ENCODE data around the gene POPDC3. TPM values are rescaled to one million over a fixed set of nuclear protein-coding genes. Genes with fewer than 3 reads are reported as not detected.

The POPDC3 gene
- total and polyA plus RNA-seq, 2 of the 13 experiments (the other 11 are each of a cell fraction or from before 2014, with no cell fraction given): 0.18 to 0.20 TPM

DNA sequence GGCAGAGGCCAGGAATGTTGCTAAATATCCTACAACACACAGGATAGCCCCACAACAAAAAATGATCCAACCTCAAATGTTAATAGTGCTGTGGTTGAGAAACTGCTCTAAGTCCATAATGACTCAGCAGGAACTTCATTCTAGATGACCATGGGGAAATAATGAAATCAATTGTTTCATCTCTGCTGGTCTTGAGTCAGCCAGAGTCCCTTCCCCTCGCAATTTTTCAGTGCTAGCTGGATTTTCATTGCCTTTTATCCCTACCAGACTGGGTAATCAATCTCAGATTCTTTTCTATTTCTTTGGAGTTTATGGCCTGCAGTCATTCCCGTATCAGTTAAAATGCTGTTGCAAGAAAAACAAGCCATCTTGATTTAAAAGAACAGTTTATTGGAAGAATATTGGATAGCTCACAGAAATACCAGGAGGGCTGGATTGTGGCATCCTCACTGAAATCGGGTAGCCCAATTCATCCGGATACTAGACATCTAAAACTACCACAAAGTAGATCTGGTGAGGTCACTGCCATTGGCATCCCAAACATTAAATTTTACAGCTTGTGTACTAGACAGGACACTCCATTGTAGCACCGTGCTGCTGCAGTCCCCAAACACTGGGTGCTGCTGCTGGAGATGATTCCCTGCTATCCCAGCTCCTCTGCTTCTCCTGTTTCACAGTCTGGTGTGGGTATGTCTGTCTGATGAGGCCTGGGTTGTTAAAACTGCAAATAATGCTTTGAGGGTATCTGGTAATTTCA is 30.3 kb upstream of the POPDC3 start (continued):
- TF ChIP-seq, protein P1, sequence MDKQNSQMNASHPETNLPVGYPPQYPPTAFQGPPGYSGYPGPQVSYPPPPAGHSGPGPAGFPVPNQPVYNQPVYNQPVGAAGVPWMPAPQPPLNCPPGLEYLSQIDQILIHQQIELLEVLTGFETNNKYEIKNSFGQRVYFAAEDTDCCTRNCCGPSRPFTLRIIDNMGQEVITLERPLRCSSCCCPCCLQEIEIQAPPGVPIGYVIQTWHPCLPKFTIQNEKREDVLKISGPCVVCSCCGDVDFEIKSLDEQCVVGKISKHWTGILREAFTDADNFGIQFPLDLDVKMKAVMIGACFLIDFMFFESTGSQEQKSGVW (CRISPR knock-in tag; IDR thresholded peaks at IDR 0.05; ENCODE audit: borderline replicate concordance): no peak
- TF ChIP-seq, protein P2, sequence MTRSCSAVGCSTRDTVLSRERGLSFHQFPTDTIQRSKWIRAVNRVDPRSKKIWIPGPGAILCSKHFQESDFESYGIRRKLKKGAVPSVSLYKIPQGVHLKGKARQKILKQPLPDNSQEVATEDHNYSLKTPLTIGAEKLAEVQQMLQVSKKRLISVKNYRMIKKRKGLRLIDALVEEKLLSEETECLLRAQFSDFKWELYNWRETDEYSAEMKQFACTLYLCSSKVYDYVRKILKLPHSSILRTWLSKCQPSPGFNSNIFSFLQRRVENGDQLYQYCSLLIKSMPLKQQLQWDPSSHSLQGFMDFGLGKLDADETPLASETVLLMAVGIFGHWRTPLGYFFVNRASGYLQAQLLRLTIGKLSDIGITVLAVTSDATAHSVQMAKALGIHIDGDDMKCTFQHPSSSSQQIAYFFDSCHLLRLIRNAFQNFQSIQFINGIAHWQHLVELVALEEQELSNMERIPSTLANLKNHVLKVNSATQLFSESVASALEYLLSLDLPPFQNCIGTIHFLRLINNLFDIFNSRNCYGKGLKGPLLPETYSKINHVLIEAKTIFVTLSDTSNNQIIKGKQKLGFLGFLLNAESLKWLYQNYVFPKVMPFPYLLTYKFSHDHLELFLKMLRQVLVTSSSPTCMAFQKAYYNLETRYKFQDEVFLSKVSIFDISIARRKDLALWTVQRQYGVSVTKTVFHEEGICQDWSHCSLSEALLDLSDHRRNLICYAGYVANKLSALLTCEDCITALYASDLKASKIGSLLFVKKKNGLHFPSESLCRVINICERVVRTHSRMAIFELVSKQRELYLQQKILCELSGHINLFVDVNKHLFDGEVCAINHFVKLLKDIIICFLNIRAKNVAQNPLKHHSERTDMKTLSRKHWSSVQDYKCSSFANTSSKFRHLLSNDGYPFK (CRISPR knock-in tag; IDR thresholded peaks at IDR 0.05; ENCODE audit: borderline replicate concordance): no peak

DNA sequence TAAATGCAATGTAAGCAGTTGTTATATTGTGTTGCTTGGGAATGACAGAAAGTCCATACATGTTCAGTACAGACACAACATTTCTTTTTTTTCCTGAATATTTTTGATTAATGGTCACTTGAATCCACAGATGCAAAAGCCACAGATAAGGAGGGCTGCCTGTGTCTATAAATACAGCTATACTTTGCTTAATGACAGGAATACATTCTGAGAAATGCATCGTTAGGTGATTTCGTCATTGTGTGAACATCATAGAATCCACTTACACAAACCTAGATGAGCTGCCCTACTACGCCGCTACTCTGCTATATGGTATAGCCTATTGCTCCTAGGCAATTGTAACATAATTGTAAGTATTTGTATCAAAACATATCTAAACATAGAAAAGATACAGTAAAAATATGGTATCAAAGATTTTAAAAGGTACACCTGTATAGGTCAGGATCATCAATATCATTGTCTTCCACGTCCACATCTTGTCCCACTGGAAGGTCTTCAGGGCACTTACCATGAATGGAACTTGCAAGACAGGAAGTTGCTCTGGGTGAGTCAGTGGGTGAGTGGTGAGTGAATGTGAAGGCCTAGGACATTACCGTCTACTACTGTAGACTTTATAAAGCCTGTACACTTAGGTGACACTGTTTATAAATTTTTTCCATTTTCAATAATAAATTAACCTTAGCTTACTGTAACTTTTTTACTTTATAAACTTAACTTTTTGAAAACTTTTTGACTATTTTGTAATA is 27.9 kb upstream of the POPDC3 start:
- Histone ChIP-seq H2AFZ (ENCODE audit: low read length) (no peak overlapping the region), H3K79me2 (ENCODE audit: insufficient read depth, low read length) (no peaks in the 10 kb centered on the region), H3K4me1 (ENCODE audit: insufficient read depth, low read length) (peaks cover 18% of the 10 kb centered on the region), H3K4me2 (ENCODE audit: low read depth, low read length) (no peak overlapping the region), H3K36me3 (replicated peaks in 1 of 2; ENCODE audit: control insufficient read depth in 1 of 2, insufficient read depth in 2 of 2, low read length in 2 of 2) (no peaks in the 10 kb centered on the region), H3K9ac (ENCODE audit: insufficient read depth, low read depth, low read length) (no peak overlapping the region), H3K4me3 (replicated peaks in 1 of 3; ENCODE audit: insufficient read depth in 1 of 3, low read depth in 2 of 3, low read length in 3 of 3) (no peak overlapping the region), H3K27me3 (ENCODE audit: control insufficient read depth in 1 of 2, insufficient read depth in 2 of 2, low read length in 2 of 2) (no peaks in the 10 kb centered on the region), H3K9me3 (ENCODE audit: low read length) (no peaks in the 10 kb centered on the region), H3K27ac (ENCODE audit: extremely low read length, insufficient read depth, low read length) (no peak overlapping the region), H4K20me1 (ENCODE audit: insufficient read depth, low read length) (no peaks in the 10 kb centered on the region)
- DNase-seq (ENCODE audit: low spot score) (no peak), ATAC-seq (no peak), FAIRE-seq (no peak)
- intact Hi-C loops (cut with micrococcal nuclease; ENCODE audit: unreplicated experiment): no loop called here
- POLR2A ChIA-PET: no interaction called here
- no TSS peak for BruUV-seq (replicated peaks)
- CTCF ChIA-PET (ENCODE audit: low intra/inter-chr PET ratio, low total read pairs): no interaction called here
- in situ Hi-C loops (cut with HindIII; ENCODE audit: extremely low pct_ligation_motif_present, low pct_unique_long_range_greater_than_20kb): no loop called here
- 68% methylated on average over 6 of the region's 6 CpGs for WGBS (ENCODE audit: low lambda C conversion rate)
- TF ChIP-seq KDM5A (IDR thresholded peaks at IDR 0.05; ENCODE audit: borderline replicate concordance, low read length): no peak
- TF ChIP-seq KLF13 (CRISPR knock-in tag; IDR thresholded peaks at IDR 0.05): no peak
- no peak for TF ChIP-seq CHCHD3 (CRISPR knock-in tag; IDR thresholded peaks at IDR 0.05)
- TF ChIP-seq, protein P3, sequence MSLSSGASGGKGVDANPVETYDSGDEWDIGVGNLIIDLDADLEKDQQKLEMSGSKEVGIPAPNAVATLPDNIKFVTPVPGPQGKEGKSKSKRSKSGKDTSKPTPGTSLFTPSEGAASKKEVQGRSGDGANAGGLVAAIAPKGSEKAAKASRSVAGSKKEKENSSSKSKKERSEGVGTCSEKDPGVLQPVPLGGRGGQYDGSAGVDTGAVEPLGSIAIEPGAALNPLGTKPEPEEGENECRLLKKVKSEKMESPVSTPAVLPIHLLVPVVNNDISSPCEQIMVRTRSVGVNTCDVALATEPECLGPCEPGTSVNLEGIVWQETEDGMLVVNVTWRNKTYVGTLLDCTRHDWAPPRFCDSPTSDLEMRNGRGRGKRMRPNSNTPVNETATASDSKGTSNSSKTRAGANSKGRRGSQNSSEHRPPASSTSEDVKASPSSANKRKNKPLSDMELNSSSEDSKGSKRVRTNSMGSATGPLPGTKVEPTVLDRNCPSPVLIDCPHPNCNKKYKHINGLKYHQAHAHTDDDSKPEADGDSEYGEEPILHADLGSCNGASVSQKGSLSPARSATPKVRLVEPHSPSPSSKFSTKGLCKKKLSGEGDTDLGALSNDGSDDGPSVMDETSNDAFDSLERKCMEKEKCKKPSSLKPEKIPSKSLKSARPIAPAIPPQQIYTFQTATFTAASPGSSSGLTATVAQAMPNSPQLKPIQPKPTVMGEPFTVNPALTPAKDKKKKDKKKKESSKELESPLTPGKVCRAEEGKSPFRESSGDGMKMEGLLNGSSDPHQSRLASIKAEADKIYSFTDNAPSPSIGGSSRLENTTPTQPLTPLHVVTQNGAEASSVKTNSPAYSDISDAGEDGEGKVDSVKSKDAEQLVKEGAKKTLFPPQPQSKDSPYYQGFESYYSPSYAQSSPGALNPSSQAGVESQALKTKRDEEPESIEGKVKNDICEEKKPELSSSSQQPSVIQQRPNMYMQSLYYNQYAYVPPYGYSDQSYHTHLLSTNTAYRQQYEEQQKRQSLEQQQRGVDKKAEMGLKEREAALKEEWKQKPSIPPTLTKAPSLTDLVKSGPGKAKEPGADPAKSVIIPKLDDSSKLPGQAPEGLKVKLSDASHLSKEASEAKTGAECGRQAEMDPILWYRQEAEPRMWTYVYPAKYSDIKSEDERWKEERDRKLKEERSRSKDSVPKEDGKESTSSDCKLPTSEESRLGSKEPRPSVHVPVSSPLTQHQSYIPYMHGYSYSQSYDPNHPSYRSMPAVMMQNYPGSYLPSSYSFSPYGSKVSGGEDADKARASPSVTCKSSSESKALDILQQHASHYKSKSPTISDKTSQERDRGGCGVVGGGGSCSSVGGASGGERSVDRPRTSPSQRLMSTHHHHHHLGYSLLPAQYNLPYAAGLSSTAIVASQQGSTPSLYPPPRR (CRISPR knock-in tag; IDR thresholded peaks at IDR 0.05; ENCODE audit: borderline replicate concordance): no peak
- TF ChIP-seq, protein P4, sequence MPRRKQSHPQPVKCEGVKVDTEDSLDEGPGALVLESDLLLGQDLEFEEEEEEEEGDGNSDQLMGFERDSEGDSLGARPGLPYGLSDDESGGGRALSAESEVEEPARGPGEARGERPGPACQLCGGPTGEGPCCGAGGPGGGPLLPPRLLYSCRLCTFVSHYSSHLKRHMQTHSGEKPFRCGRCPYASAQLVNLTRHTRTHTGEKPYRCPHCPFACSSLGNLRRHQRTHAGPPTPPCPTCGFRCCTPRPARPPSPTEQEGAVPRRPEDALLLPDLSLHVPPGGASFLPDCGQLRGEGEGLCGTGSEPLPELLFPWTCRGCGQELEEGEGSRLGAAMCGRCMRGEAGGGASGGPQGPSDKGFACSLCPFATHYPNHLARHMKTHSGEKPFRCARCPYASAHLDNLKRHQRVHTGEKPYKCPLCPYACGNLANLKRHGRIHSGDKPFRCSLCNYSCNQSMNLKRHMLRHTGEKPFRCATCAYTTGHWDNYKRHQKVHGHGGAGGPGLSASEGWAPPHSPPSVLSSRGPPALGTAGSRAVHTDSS (CRISPR knock-in tag; conservative IDR thresholded peaks at IDR 0.05): no peak
- no peak for TF ChIP-seq ZNF816 (CRISPR knock-in tag; IDR thresholded peaks at IDR 0.05; ENCODE audit: borderline replicate concordance)
- no peak for TF ChIP-seq FOXC1 (CRISPR knock-in tag; IDR thresholded peaks at IDR 0.05; ENCODE audit: borderline replicate concordance)
